HL-60/S4 treated with retinoic acid at 250 ng/mL for 4 days and 3 days (cell line): ENCODE measurements around the gene NFE2.

ENCODE experiments used
- in situ Hi-C: fragments of 300-500 bp; cut with MboI; formaldehyde crosslinking; loops from 2 replicates; pipeline ENCODE4 v1.7.0; 2022; ENCODE audit warnings: low sequenced_read_pairs

NFE2 gene

GRCh38 chr12:54253240-54253639 lies 47.6 kb downstream of the NFE2 start:
- in situ Hi-C loops = no loop called here

- in situ Hi-C loops = no loop called here
Observed at GRCh38 chr12:54251667-54252284, 49.0 kb downstream of the NFE2 start.

DNA sequence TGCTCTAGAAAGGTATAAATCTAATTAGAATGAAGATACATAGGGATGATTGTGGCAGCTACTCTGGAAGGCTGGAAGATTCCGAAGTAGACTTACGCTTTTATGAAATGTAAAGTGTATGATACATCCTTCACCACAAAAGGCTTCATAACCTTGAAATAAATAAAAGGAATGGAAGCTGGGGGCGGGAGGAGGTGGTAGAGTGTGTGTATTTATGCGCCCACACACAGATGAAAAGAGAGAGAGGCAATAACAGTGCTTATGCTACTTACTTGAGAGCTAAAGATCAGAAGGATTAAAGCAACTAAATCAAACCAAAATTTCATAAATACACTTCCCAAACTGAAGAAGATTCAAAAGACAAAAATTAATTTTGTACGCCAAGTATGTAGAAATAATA lies 51.3 kb downstream of the NFE2 start:
- in situ Hi-C loops = no loop called here

GRCh38 chr12:54246011-54246641 lies 54.7 kb downstream of the NFE2 start:
- in situ Hi-C loops = no loop called here
